Pancreas (tissue), 10 donors: ENCODE measurements around the gene SND1. TPM values are rescaled to one million over a fixed set of nuclear protein-coding genes. Genes with fewer than 3 reads are reported as not detected.

Experiments used
- ATAC-seq, 4 donors: fragments of 200-7000 bp; cut with Tn5 transposase; one replicate each; pipeline versions ENCODE4 v1.8.0 to v1.9.1; 2020; ENCODE audit warnings: mild to moderate bottlenecking in 4 of 4, moderate library complexity in 4 of 4
- DNase-seq, 6 donors: peaks; one replicate each; pipeline ENCODE4 v3.0.0-alpha.2; 2020
- FAIRE-seq: peaks from 2 replicates; lab custom pipeline; 2012; peaks lifted over from hg19 to GRCh38; lab: Jason Lieb, UNC
- H3K27ac ChIP-seq, 4 donors: fragments of 200-600 bp; sonication (generic); 1 replicate in 3 of 4; 2 replicates in 1 of 4; pipeline versions ENCODE4 v1.5.0 to v1.8.0; 2020
- H3K27me3 ChIP-seq, 4 donors: fragments of 200-600 bp; one replicate each; pipeline ENCODE4 v1.8.0; 2021
- H3K36me3 ChIP-seq, 3 donors: fragments of 200-600 bp; sonication (generic) in 1 of 3; one replicate each; pipeline versions ENCODE4 v1.5.0 to v1.8.0; 2020 to 2021
- H3K4me1 ChIP-seq, 3 donors: fragments of 200-600 bp; one replicate each; pipeline ENCODE4 v1.8.0; 2021
- H3K4me3 ChIP-seq, 4 donors: fragments of 200-600 bp; sonication (generic) in 2 of 4; one replicate each; pipeline versions ENCODE4 v1.5.0 to v1.8.0; 2020 to 2021
- H3K9me3 ChIP-seq, 4 donors: fragments of 200-600 bp; one replicate each; pipeline ENCODE4 v1.8.0; 2021
- CTCF ChIP-seq, 4 donors: fragments of 200-600 bp; sonication (generic) in 3 of 4; IDR thresholded peaks; one replicate each; pipeline versions ENCODE4 v1.5.0 to v1.8.0; 2021; ENCODE audit warnings: antibody characterized with exemption in 4 of 4
- WGBS, 2 donors: extraction: QIAGEN DNeasy Blood & Tissue Kit; methylation state at CpG; one replicate each; pipeline ENCODE4 v1.1.7; 2013; 5-methylcytosine and 5-hydroxymethylcytosine counted together
- intact Hi-C, 3 donors: fragments of 100-400 bp; cut with DNase I; formaldehyde crosslinking; loops; one replicate each; pipeline versions ENCODE4 v1.11.1 to v1.14.2; 2022
- polyA plus RNA-seq, 2 donors: library from polyadenylated mRNA; stranded (reverse); fragments of 200-250 nt; gene quantifications; one replicate each; pipeline ENCODE4 v1.2.3, GENCODE V29; 2013
- total RNA-seq, 6 donors: library from RNA; stranded (reverse); fragmentation: NEBNext Ultra II Directional in 4 of 6; extraction: Animal tissue kit (Norgen Biotek cat#: 25700) in 4 of 6; gene quantifications; one replicate each; pipeline versions ENCODE4 v1.2.1 to v1.2.4, GENCODE V29; 2021 to 2023
- donor health status: healthy with polysubstance abuse.
- donor health status: DM: no; HTN: no; CAD: no; lungs with moderate emphysema.
- donor health status: DM: no; HTN: no; CAD: no.
- donor health status: control.
- donor health status: control.
- donor health status: Bipolar disorder and iron deficiency.
- donor health status: DM: yes; HTN: yes; CAD: no.
- donor health status: DM: no; HTN: no; CAD: no.
- donor health status: DM: no; HTN: no; CAD: no.
- donor health status: DM: yes; HTN: yes; CAD: no.

The SND1 gene
- total and polyA plus RNA-seq, 8 donors = 84.1 to 308 (median 225) TPM

- H3K4me1 ChIP-seq = peaks cover 6 to 26% (median 8%) of the 10 kb centered on the region in 3 donors
- 46 to 51% methylated on average over 5 of the region's 5 CpGs for WGBS, 2 donors
- peak; percentile 56 to 74 (median 66) for ATAC-seq
- no peak overlapping the region for H3K4me3 ChIP-seq
- no peaks in the 10 kb centered on the region for H3K36me3 ChIP-seq
- H3K9me3 ChIP-seq = no peaks in the 10 kb centered on the region
- H3K27me3 ChIP-seq = no peaks in the 10 kb centered on the region
- no peak for DNase-seq
- H3K27ac ChIP-seq = no peak overlapping the region
- no peak for FAIRE-seq
- no peak for TF ChIP-seq CTCF (IDR thresholded peaks at IDR 0.05)
- intact Hi-C loops = no loop called here
These were observed 164.6 kb downstream of the SND1 start for GRCh38 chr7:127816354-127817190.

GRCh38 chr7:127817466-127817865 is 165.5 kb downstream of the SND1 start:
- 91 to 95% methylated on average over 3 of the region's 3 CpGs for WGBS, 2 donors
- no peaks in the 10 kb centered on the region for H3K27me3 ChIP-seq
- TF ChIP-seq CTCF (IDR thresholded peaks at IDR 0.05) = no peak
- H3K27ac ChIP-seq = no peak overlapping the region
- ATAC-seq = no peak
- intact Hi-C loops = no loop called here
- H3K4me3 ChIP-seq = no peak overlapping the region
- H3K4me1 ChIP-seq = peaks cover 6 to 23% (median 10%) of the 10 kb centered on the region in 3 donors
- no peaks in the 10 kb centered on the region for H3K9me3 ChIP-seq
- no peak for FAIRE-seq
- DNase-seq = no peak
- no peaks in the 10 kb centered on the region for H3K36me3 ChIP-seq

GRCh38 chr7:127818306-127818705 is 166.3 kb downstream of the SND1 start:
- no peak for DNase-seq
- Histone ChIP-seq H3K4me1 (peaks cover 6 to 29% (median 14%) of the 10 kb centered on the region in 3 donors), H3K4me3 (no peak overlapping the region), H3K9me3 (no peaks in the 10 kb centered on the region), H3K27ac (no peak overlapping the region), H3K27me3 (no peaks in the 10 kb centered on the region), H3K36me3 (no peaks in the 10 kb centered on the region)
- WGBS, 2 donors = 96 to 98% methylated on average over 2 of the region's 2 CpGs
- no peak for TF ChIP-seq CTCF (IDR thresholded peaks at IDR 0.05)
- no peak for ATAC-seq
- intact Hi-C loops = no loop called here
- no peak for FAIRE-seq

- no peaks in the 10 kb centered on the region for H3K27me3 ChIP-seq
- ATAC-seq (peak in 1 of 4 donors; percentile 5), FAIRE-seq (no peak), DNase-seq (no peak)
- intact Hi-C loops = no loop called here
- 83 to 88% methylated on average over 4 of the region's 4 CpGs for WGBS, 2 donors
- H3K4me3 ChIP-seq = no peak overlapping the region
- H3K9me3 ChIP-seq = no peaks in the 10 kb centered on the region
- no peaks in the 10 kb centered on the region for H3K36me3 ChIP-seq
- no peak for TF ChIP-seq CTCF (IDR thresholded peaks at IDR 0.05)
- no peak overlapping the region for H3K27ac ChIP-seq
- H3K4me1 ChIP-seq = peaks cover 6 to 38% (median 14%) of the 10 kb centered on the region in 3 donors
These were observed 168.2 kb downstream of the SND1 start for GRCh38 chr7:127819975-127820731.
